DOHH2 (cell line): ENCODE data around the gene MUC6.

Experiments
- CTCF ChIP-seq: fragments of 200-600 bp; sonication (generic); IDR thresholded peaks from one replicate; pipeline ENCODE4 v1.5.1; 2014; ENCODE audit warnings: antibody characterized with exemption, mild to moderate bottlenecking, low read depth, low read length; ENCODE audit not compliant: poor library complexity, severe bottlenecking
- EZH2phosphoT487 ChIP-seq: fragments of 200-600 bp; sonication (generic); IDR thresholded peaks from 2 replicates; pipeline ENCODE4 v1.6.1; 2017; ENCODE audit warnings: borderline replicate concordance, mild to moderate bottlenecking, antibody characterized with exemption, low read length, moderate library complexity, mixed read lengths

- TF ChIP-seq EZH2phosphoT487 (no peak), CTCF (no peak)
Observed at GRCh38 chr11:1013631-1013935, 22.9 kb downstream of the MUC6 start.
